HG02938 (cell line): Measurements from ENCODE around the gene IGIP.

Experiments
- ATAC-seq: cut with Tn5 transposase; IDR thresholded peaks from one replicate; pipeline ENCODE4 v1.9.1; 2021; ENCODE audit warnings: mild to moderate bottlenecking, moderate library complexity; ENCODE audit not compliant: unreplicated experiment

Gene IGIP

GRCh38 chr5:140111011-140111858 lies 14.5 kb upstream of the IGIP start:
- ATAC-seq = no peak

GRCh38 chr5:140111859-140112551 lies 13.7 kb upstream of the IGIP start:
- no peak for ATAC-seq

- ATAC-seq = no peak
These were observed 13.0 kb upstream of the IGIP start for GRCh38 chr5:140112685-140113179.

- ATAC-seq = no peak
These were observed 12.5 kb upstream of the IGIP start for GRCh38 chr5:140113180-140113698.

- peak; percentile 86 for ATAC-seq
These were observed 12.0 kb upstream of the IGIP start, which contains the start of gene PURA for GRCh38 chr5:140113699-140114263. Gene PURA (plus strand): TSS chr5:140114109. CDS start chr5:140114182, 73 bp downstream.

- ATAC-seq = peak; percentile 32
These were observed 11.2 kb upstream of the IGIP start for GRCh38 chr5:140114341-140115185.

GRCh38 chr5:140115186-140115500 lies 10.6 kb upstream of the IGIP start:
- no peak for ATAC-seq

GRCh38 chr5:140116716-140117115 lies 9.0 kb upstream of the IGIP start:
- ATAC-seq = no peak

GRCh38 chr5:140117523-140117922 lies 8.2 kb upstream of the IGIP start:
- ATAC-seq = no peak

GRCh38 chr5:140118302-140118936 lies 7.3 kb upstream of the IGIP start:
- ATAC-seq = no peak

- no peak for ATAC-seq
These were observed 727 bp downstream of the IGIP start for GRCh38 chr5:140126315-140127012.

GRCh38 chr5:140128376-140128775 lies 2.6 kb downstream of the IGIP start:
- no peak for ATAC-seq

GRCh38 chr5:140130949-140131733 lies 5.4 kb downstream of the IGIP start:
- ATAC-seq = no peak

- no peak for ATAC-seq
These were observed 6.3 kb downstream of the IGIP start for GRCh38 chr5:140131967-140132409.

GRCh38 chr5:140133514-140134167 lies 7.9 kb downstream of the IGIP start:
- ATAC-seq = no peak

- no peak for ATAC-seq
These were observed 8.7 kb downstream of the IGIP start for GRCh38 chr5:140134277-140134935.

GRCh38 chr5:140135127-140135526 lies 9.4 kb downstream of the IGIP start:
- no peak for ATAC-seq

- no peak for ATAC-seq
These were observed 10.9 kb downstream of the IGIP start for GRCh38 chr5:140136624-140137023.
